ENCODE measurements around the gene SCUBE1. TPM values are rescaled to one million over a fixed set of nuclear protein-coding genes. Genes with fewer than 3 reads are reported as not detected.

Gene SCUBE1
- total and polyA plus RNA-seq, 2 experiments from 2014 or later: 0.81 to 3.2 TPM

DNA sequence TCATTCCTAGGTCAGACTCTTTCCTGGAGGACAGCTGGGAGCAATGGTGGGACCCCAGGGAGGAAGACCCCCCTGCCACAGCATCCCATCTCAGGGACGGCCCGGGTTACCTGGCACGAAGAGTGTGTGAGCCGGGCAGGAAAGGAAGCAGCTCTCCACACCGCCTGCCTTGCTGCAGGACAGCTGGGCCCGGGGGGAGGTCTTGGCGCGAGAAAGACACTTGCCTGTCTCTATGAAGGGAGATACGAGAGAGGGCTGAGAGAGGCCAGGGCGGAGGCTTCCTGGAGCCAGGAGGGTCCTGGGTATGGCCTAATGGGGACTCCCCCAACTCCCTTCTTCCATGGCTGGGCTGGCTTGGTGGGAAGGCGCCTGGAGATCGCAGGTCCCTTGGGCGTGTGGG, 120.2 kb downstream of the SCUBE1 start:
- Mint-ChIP-seq H3K4me3 (no peak overlapping the region), H3K9me3 (no peaks in the 10 kb centered on the region; the same call in 2 of the 3 replicates), H3K4me1 (peaks cover 36% of the 10 kb centered on the region), H3K27me3 (ENCODE audit: insufficient read depth, low read depth, poor library complexity) (peaks cover 13% of the 10 kb centered on the region), H3K27ac (no peak overlapping the region), H3K36me3 (ENCODE audit: low read depth) (no peaks in the 10 kb centered on the region; the same call in 2 of the 3 replicates)
- H2AFZ ChIP-seq: no peak overlapping the region
- no peak overlapping the region for H3K4me2 ChIP-seq
- no peak for ATAC-seq
- no peaks in the 10 kb centered on the region for H4K20me1 ChIP-seq (replicated peaks; ENCODE audit: insufficient read depth)
- H3K27me3 ChIP-seq (ENCODE audit: insufficient read depth): no peaks in the 10 kb centered on the region
- H3K79me2 ChIP-seq (replicated peaks; ENCODE audit: insufficient read depth): no peaks in the 10 kb centered on the region
- H3K4me1 ChIP-seq (ENCODE audit: insufficient read depth): peaks cover 7% of the 10 kb centered on the region; the same call in 1 of the 2 replicates
- H3K36me3 ChIP-seq (ENCODE audit: insufficient read depth): no peaks in the 10 kb centered on the region
- no peak for DNase-seq (ENCODE audit: low spot score)
- no peak for TF ChIP-seq EZH2phosphoT487 (IDR thresholded peaks at IDR 0.05; ENCODE audit: unreplicated experiment)
- no peak for TF ChIP-seq CTCF (conservative IDR thresholded peaks at IDR 0.05; ENCODE audit: low read depth in 2 of 2)
- no peak for TF ChIP-seq JUNB (IDR thresholded peaks at IDR 0.05; ENCODE audit: unreplicated experiment)
- TF ChIP-seq REST (IDR thresholded peaks at IDR 0.05; ENCODE audit: unreplicated experiment): no peak
- no peak for TF ChIP-seq ZNF114 (CRISPR knock-in tag; IDR thresholded peaks at IDR 0.05)
- no peak for TF ChIP-seq CREB1 (CRISPR knock-in tag; IDR thresholded peaks at IDR 0.05; ENCODE audit: low read depth)
- no peak for TF ChIP-seq STAT1 (IDR thresholded peaks at IDR 0.05; ENCODE audit: unreplicated experiment)
- no peak for TF ChIP-seq POLR2AphosphoS5 (IDR thresholded peaks at IDR 0.05; ENCODE audit: low read depth)
- no peak for TF ChIP-seq ZNF331 (CRISPR knock-in tag; IDR thresholded peaks at IDR 0.05; ENCODE audit: low read depth)
- TF ChIP-seq EZH2 (IDR thresholded peaks at IDR 0.05; ENCODE audit: low read depth, unreplicated experiment): no peak
- no peak for TF ChIP-seq ZNF462 (CRISPR knock-in tag; IDR thresholded peaks at IDR 0.05)
- TF ChIP-seq NANOG (IDR thresholded peaks at IDR 0.05; ENCODE audit: borderline replicate concordance): no peak
- TF ChIP-seq, protein P1, sequence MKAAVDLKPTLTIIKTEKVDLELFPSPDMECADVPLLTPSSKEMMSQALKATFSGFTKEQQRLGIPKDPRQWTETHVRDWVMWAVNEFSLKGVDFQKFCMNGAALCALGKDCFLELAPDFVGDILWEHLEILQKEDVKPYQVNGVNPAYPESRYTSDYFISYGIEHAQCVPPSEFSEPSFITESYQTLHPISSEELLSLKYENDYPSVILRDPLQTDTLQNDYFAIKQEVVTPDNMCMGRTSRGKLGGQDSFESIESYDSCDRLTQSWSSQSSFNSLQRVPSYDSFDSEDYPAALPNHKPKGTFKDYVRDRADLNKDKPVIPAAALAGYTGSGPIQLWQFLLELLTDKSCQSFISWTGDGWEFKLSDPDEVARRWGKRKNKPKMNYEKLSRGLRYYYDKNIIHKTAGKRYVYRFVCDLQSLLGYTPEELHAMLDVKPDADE (IDR thresholded peaks at IDR 0.05): no peak
- H3K4me3 ChIP-seq: no peak overlapping the region
- H3K27ac ChIP-seq (ENCODE audit: low read depth): no peak overlapping the region
- H3F3A ChIP-seq (replicated peaks; ENCODE audit: low read depth): no peaks in the 10 kb centered on the region
- H3K9me2 ChIP-seq (ENCODE audit: insufficient read depth): no peaks in the 10 kb centered on the region
